SK-N-SH (cell line): ENCODE data around the gene PDYN. TPM values are rescaled to one million over a fixed set of nuclear protein-coding genes. Genes with fewer than 3 reads are reported as not detected.

Experiments used
- CTCF ChIA-PET: fragments of 300-600, 350-600 bp; formaldehyde crosslinking; extraction: SDS; loops from one replicate; lab custom pipeline; 2021; lab: Yijun Ruan, JAX
- POLR2A ChIA-PET: fragments of 350-600 bp; sonication (Branson Sonifier 250); formaldehyde crosslinking; extraction: SDS; loops from one replicate; lab custom pipeline; 2020; ENCODE audit warnings: antibody characterized with exemption, inconsistent platforms; lab: Yijun Ruan, JAX
- DNase-seq: peaks from one replicate; pipeline ENCODE4 v3.0.0; 2012
- H2AFZ ChIP-seq: fragments of 200-600 bp; sonication (generic); 2 replicates; pipeline ENCODE4 v1.8.1; 2016; ENCODE audit warnings: antibody characterized with exemption, mild to moderate bottlenecking, low read depth
- H3F3A ChIP-seq: fragments of 200-600 bp; sonication (generic); replicated peaks from 2 replicates; pipeline ENCODE3; 2016; ENCODE audit warnings: antibody characterized with exemption, mild to moderate bottlenecking; ENCODE audit not compliant: insufficient read depth
- H3K27ac ChIP-seq, 2 experiments: fragments of 200-500 bp in 1 of 2; fragments of 200-600 bp in 1 of 2; sonication (Bioruptor generic) in 1 of 2; sonication (generic), shearing (Covaris generic) in 1 of 2; 2 replicates each; pipeline versions ENCODE4 v1.5.1 to v1.6.1; 2014 to 2016; ENCODE audit warnings: low read depth in 2 of 2, inconsistent platforms in 1 of 2, low read length in 1 of 2, mild to moderate bottlenecking in 1 of 2, mixed read lengths in 1 of 2
- H3K27me3 ChIP-seq: fragments of 200-600 bp; sonication (generic), shearing (Covaris generic); 2 replicates; pipeline ENCODE4 v1.6.1; 2016; ENCODE audit warnings: mixed run types; ENCODE audit not compliant: insufficient read depth
- H3K36me3 ChIP-seq, 2 experiments: fragments of 200-500 bp in 1 of 2; fragments of 200-600 bp in 1 of 2; sonication (Bioruptor generic) in 1 of 2; sonication (generic) in 1 of 2; replicated peaks in 1 of 2; 2 replicates each; pipeline versions ENCODE3 to v1.5.1; 2014 to 2016; ENCODE audit warnings: low read length in 1 of 2, mild to moderate bottlenecking in 1 of 2; ENCODE audit not compliant: insufficient read depth in 2 of 2, control insufficient read depth in 1 of 2
- H3K4me1 ChIP-seq, 2 experiments: fragments of 200-500 bp in 1 of 2; fragments of 200-600 bp in 1 of 2; sonication (Bioruptor generic) in 1 of 2; sonication (generic), shearing (Covaris generic) in 1 of 2; 2 replicates each; pipeline versions ENCODE4 v1.5.1 to v1.6.1; 2014 to 2016; ENCODE audit warnings: low read depth in 1 of 2, low read length in 1 of 2, mixed run types in 1 of 2; ENCODE audit not compliant: insufficient read depth in 2 of 2, control insufficient read depth in 1 of 2
- H3K4me2 ChIP-seq: fragments of 200-600 bp; sonication (generic), shearing (Covaris generic); 2 replicates; pipeline ENCODE4 v1.6.1; 2017; ENCODE audit warnings: mixed run types
- H3K4me3 ChIP-seq, 2 experiments: fragments of 200-500 bp in 1 of 2; fragments of 200-600 bp in 1 of 2; sonication (Bioruptor generic) in 1 of 2; sonication (generic), shearing (Covaris generic) in 1 of 2; 2 replicates each; pipeline versions ENCODE4 v1.5.1 to v1.8.1; 2014 to 2016; ENCODE audit warnings: low read depth in 2 of 2, inconsistent platforms in 1 of 2, low read length in 1 of 2, mild to moderate bottlenecking in 1 of 2, mixed read lengths in 1 of 2, moderate library complexity in 1 of 2
- H3K79me2 ChIP-seq: fragments of 200-600 bp; sonication (generic); 2 replicates; pipeline ENCODE4 v1.8.1; 2017; ENCODE audit warnings: mild to moderate bottlenecking; ENCODE audit not compliant: insufficient read depth
- H3K9ac ChIP-seq: fragments of 200-600 bp; sonication (generic); 2 replicates; pipeline ENCODE4 v1.6.1; 2017; ENCODE audit warnings: mixed run types
- H3K9me2 ChIP-seq: fragments of 200-600 bp; sonication (generic); 2 replicates; pipeline ENCODE4 v1.6.1; 2017; ENCODE audit warnings: mixed run types
- H3K9me3 ChIP-seq: fragments of 200-600 bp; sonication (generic); 2 replicates; pipeline ENCODE4 v1.6.1; 2017; ENCODE audit warnings: mixed run types, mild to moderate bottlenecking, moderate library complexity
- H4K20me1 ChIP-seq: fragments of 200-600 bp; sonication (generic); 2 replicates; pipeline ENCODE4 v1.6.1; 2017; ENCODE audit warnings: mild to moderate bottlenecking, mixed run types; ENCODE audit not compliant: insufficient read depth
- CHD2 ChIP-seq: fragments of 150-350 bp; IDR thresholded peaks from 2 replicates; pipeline ENCODE4 v1.6.1; 2018; ENCODE audit warnings: low read length; ENCODE audit not compliant: partially characterized antibody
- EP300 ChIP-seq, 2 experiments: IDR thresholded peaks; 2 replicates each; pipeline versions ENCODE4 v1.4.0 to v1.6.1; 2012; ENCODE audit warnings: borderline replicate concordance in 1 of 2, low read depth in 1 of 2, low read length in 1 of 2
- FOSL2 ChIP-seq: IDR thresholded peaks from 2 replicates; pipeline ENCODE4 v1.4.0; 2012; ENCODE audit warnings: low read depth, mild to moderate bottlenecking, moderate library complexity, borderline replicate concordance
- FOXJ3 ChIP-seq: sonication (generic); formaldehyde crosslinking; IDR thresholded peaks from 2 replicates; pipeline ENCODE4 v1.5.1; 2020; ENCODE audit warnings: mild to moderate bottlenecking, missing genetic modification reagents
- IRF3 ChIP-seq: fragments of 150-350 bp; IDR thresholded peaks from 2 replicates; pipeline ENCODE4 v1.6.1; 2016; ENCODE audit warnings: mild to moderate bottlenecking, low read depth, low read length
- JUND ChIP-seq: IDR thresholded peaks from 2 replicates; pipeline ENCODE4 v1.4.0; 2012
- MXI1 ChIP-seq: IDR thresholded peaks from 2 replicates; pipeline ENCODE4 v1.6.1; 2012; ENCODE audit warnings: mild to moderate bottlenecking, low read depth, low read length, improper control_type of control experiment
- NFIC ChIP-seq: IDR thresholded peaks from 2 replicates; pipeline ENCODE4 v1.4.0; 2012; ENCODE audit warnings: borderline replicate concordance
- NRF1 ChIP-seq: IDR thresholded peaks from 2 replicates; pipeline ENCODE4 v1.6.1; 2012; ENCODE audit warnings: low read depth, mild to moderate bottlenecking, low read length
- PBX3 ChIP-seq: IDR thresholded peaks from 2 replicates; pipeline ENCODE4; 2012
- RAD21 ChIP-seq: IDR thresholded peaks from 2 replicates; pipeline ENCODE4 v1.6.1; 2012; ENCODE audit warnings: mild to moderate bottlenecking, low read length
- RCOR1 ChIP-seq: fragments of 150-350 bp; IDR thresholded peaks from 2 replicates; pipeline ENCODE4 v1.6.1; 2017; ENCODE audit warnings: antibody characterized with exemption, low read length
- RXRA ChIP-seq: IDR thresholded peaks from 2 replicates; pipeline ENCODE4 v1.4.0; 2012; ENCODE audit warnings: low read depth, mild to moderate bottlenecking, borderline replicate concordance
- SMC3 ChIP-seq: IDR thresholded peaks from 2 replicates; pipeline ENCODE4 v1.6.1; 2012; ENCODE audit warnings: low read depth, low read length, improper control_type of control experiment
- TAF1 ChIP-seq: IDR thresholded peaks from 2 replicates; pipeline ENCODE4 v1.6.1; 2012; ENCODE audit warnings: low read depth, mild to moderate bottlenecking, low read length, moderate library complexity, borderline replicate concordance
- TCF12 ChIP-seq: IDR thresholded peaks from 2 replicates; pipeline ENCODE4 v1.4.0; 2012
- TEAD4 ChIP-seq: IDR thresholded peaks from 2 replicates; pipeline ENCODE4 v1.4.0; 2012; ENCODE audit warnings: mild to moderate bottlenecking, borderline replicate concordance; ENCODE audit not compliant: insufficient read depth
- USF1 ChIP-seq: IDR thresholded peaks from 2 replicates; pipeline ENCODE4 v1.4.0; 2012; ENCODE audit warnings: low read depth, borderline replicate concordance
- USF2 ChIP-seq: fragments of 150-350 bp; IDR thresholded peaks from 2 replicates; pipeline ENCODE4 v1.6.1; 2017; ENCODE audit warnings: antibody characterized with exemption, low read length, low read depth, borderline replicate concordance
- ZBTB33 ChIP-seq: IDR thresholded peaks from 2 replicates; pipeline ENCODE4 v1.4.0; 2012; ENCODE audit warnings: low read depth, borderline replicate concordance
- WGBS: methylation state at CpG from one replicate; pipeline ENCODE4 v1.1.6; 2017; ENCODE audit warnings: low lambda C conversion rate; 5-methylcytosine and 5-hydroxymethylcytosine counted together
- polyA plus RNA-seq, 3 experiments: library from polyadenylated mRNA; depleted of rRNA; stranded (reverse); fragments of >200 nt; gene quantifications; 2 replicates each; pipeline ENCODE4 v1.2.3, GENCODE V29; 2012

PDYN gene
- polyA plus RNA-seq, 1 of the 3 experiments (the other 2 are of a cell fraction), result not detected

- TF ChIP-seq NFIC, result no peak
- TF ChIP-seq NRF1, result no peak
- TF ChIP-seq JUND, result no peak
- no peak for TF ChIP-seq RXRA
Measured at GRCh38 chr20:2002365-2002764, 8.5 kb upstream of the PDYN start (continued).

- ChIA-PET CTCF (interaction anchor here (0.5 to 2.2 kb wide), 3 partner anchors 35 to 1045 kb away, joined by 3 to 10 read pairs (median 4); no protein-coding TSS in a partner anchor), POLR2A (no interaction called here)
- no peaks in the 10 kb centered on the region for H3F3A ChIP-seq
- DNase-seq, result no peak
- H3K79me2 ChIP-seq, result no peaks in the 10 kb centered on the region
- 4% methylated on average over 3 of the region's 3 CpGs for WGBS
- H3K27ac ChIP-seq, result no peak overlapping the region
- H2AFZ ChIP-seq, result no peak overlapping the region
- no peak overlapping the region for H3K4me2 ChIP-seq
- no peaks in the 10 kb centered on the region for H3K4me1 ChIP-seq
- H3K9me2 ChIP-seq, result no peaks in the 10 kb centered on the region
- TF ChIP-seq NFIC, result no peak
- TF ChIP-seq SMC3, result no peak
- no peak for TF ChIP-seq TAF1
- TF ChIP-seq CHD2, result no peak
- no peak for TF ChIP-seq FOSL2
- no peaks in the 10 kb centered on the region for H3K9me3 ChIP-seq
- no peak overlapping the region for H3K4me3 ChIP-seq
- H3K36me3 ChIP-seq, result no peaks in the 10 kb centered on the region
- H4K20me1 ChIP-seq, result no peaks in the 10 kb centered on the region
- H3K27me3 ChIP-seq, result peaks cover 10% of the 10 kb centered on the region; the same call in 1 of the 2 replicates
- H3K9ac ChIP-seq, result no peak overlapping the region
Measured at GRCh38 chr20:2001119-2001518, 7.3 kb upstream of the PDYN start.

- H3K9me3 ChIP-seq, result no peaks in the 10 kb centered on the region
- H3K27me3 ChIP-seq, result peaks cover 16% of the 10 kb centered on the region; the same call in 1 of the 2 replicates
- H4K20me1 ChIP-seq, result no peaks in the 10 kb centered on the region
- no peak overlapping the region for H2AFZ ChIP-seq
- H3K9me2 ChIP-seq, result no peaks in the 10 kb centered on the region
- H3K9ac ChIP-seq, result no peak overlapping the region
- no peaks in the 10 kb centered on the region for H3K4me1 ChIP-seq
- H3K36me3 ChIP-seq, result no peaks in the 10 kb centered on the region
- POLR2A ChIA-PET, result no interaction called here
- H3K4me2 ChIP-seq, result no peak overlapping the region
- H3K27ac ChIP-seq, result no peak overlapping the region
- H3K4me3 ChIP-seq, result no peak overlapping the region
- TF ChIP-seq TEAD4 (no peak), ZBTB33 (no peak), TAF1 (no peak), SMC3 (no peak), FOXJ3 (no peak), RCOR1 (no peak), MXI1 (no peak), RAD21 (no peak), CHD2 (no peak), USF2 (no peak), IRF3 (no peak), TCF12 (no peak), FOSL2 (no peak), USF1 (no peak), EP300 (IDR thresholded peaks at IDR 0.05; ENCODE audit: borderline replicate concordance in 1 of 2, low read depth in 1 of 2, low read length in 1 of 2) (no peak), PBX3 (no peak)
- TF ChIP-seq, all 33 proteins: peak for 0
- CTCF ChIA-PET, result interaction anchor here (0.5 to 2.2 kb wide), 2 partner anchors 172 to 1044 kb away, joined by 3 to 10 read pairs; no protein-coding TSS in a partner anchor
- 41% methylated on average over 6 of the region's 6 CpGs for WGBS
- DNase-seq, result no peak
- Histone ChIP-seq H3F3A (no peaks in the 10 kb centered on the region), H3K79me2 (no peaks in the 10 kb centered on the region)
Measured at GRCh38 chr20:2000285-2000684, 6.4 kb upstream of the PDYN start.
